HEK293 (cell line): ENCODE measurements around the gene CD74.
A peak's percentile ranks its signal among the peaks of the same experiment; 100 is the strongest.

ENCODE experiments used
- CTCF ChIA-PET: fragments of 350-600 bp; formaldehyde crosslinking; extraction: SDS; loops from one replicate; lab custom pipeline; 2021; ENCODE audit warnings: antibody characterized with exemption; lab: Yijun Ruan, JAX
- POLR2A ChIA-PET: fragments of 300-600 bp; formaldehyde crosslinking; extraction: SDS; loops from one replicate; lab custom pipeline; 2020; ENCODE audit warnings: antibody characterized with exemption, inconsistent platforms; lab: Yijun Ruan, JAX
- H3K27ac ChIP-seq: fragments of 200-500 bp; sonication (Bioruptor generic); 2 replicates; pipeline ENCODE4 v1.5.1; 2014; ENCODE audit warnings: low read depth, low read length, control low read depth, inconsistent platforms; ENCODE audit errors: extremely low read depth
- H3K36me3 ChIP-seq, 2 experiments: fragments of 200-500 bp in 1 of 2; sonication (Bioruptor generic) in 1 of 2; 1 replicate in 1 of 2; 2 replicates in 1 of 2; pipeline ENCODE4 v1.5.1; 2014 to 2017; ENCODE audit warnings: inconsistent platforms in 2 of 2, low read length in 2 of 2; ENCODE audit not compliant: control insufficient read depth in 2 of 2, insufficient read depth in 1 of 2
- H3K4me1 ChIP-seq: fragments of 200-500 bp; sonication (Bioruptor generic); 2 replicates; pipeline ENCODE4 v1.5.1; 2014; ENCODE audit warnings: mild to moderate bottlenecking, low read length, inconsistent platforms; ENCODE audit not compliant: control insufficient read depth, insufficient read depth
- H3K4me3 ChIP-seq: 2 replicates; pipeline ENCODE4 v1.5.1; 2011; ENCODE audit warnings: low read depth, mild to moderate bottlenecking, control low read depth, low read length, moderate library complexity
- H3K9me3 ChIP-seq: fragments of 200-500 bp; sonication (Bioruptor generic); 2 replicates; pipeline ENCODE4 v1.5.1; 2014; ENCODE audit warnings: low read depth, low read length, inconsistent platforms; ENCODE audit not compliant: control insufficient read depth, insufficient read depth
- BCL11B ChIP-seq: fragments of 450-650 bp; formaldehyde crosslinking; IDR thresholded peaks from 2 replicates; pipeline ENCODE4 v1.5.1; 2016; ENCODE audit warnings: low read depth, missing biosample characterization, missing genetic modification characterization
- GFI1B ChIP-seq: fragments of 450-650 bp; formaldehyde crosslinking; IDR thresholded peaks from 2 replicates; pipeline ENCODE4 v1.5.1; 2016; ENCODE audit warnings: missing biosample characterization, missing genetic modification characterization
- KLF9 ChIP-seq: fragments of 450-650 bp; formaldehyde crosslinking; IDR thresholded peaks from 2 replicates; pipeline ENCODE4 v1.5.1; 2016; ENCODE audit warnings: missing biosample characterization, missing genetic modification characterization, low read depth
- MEIS1 ChIP-seq: sonication (generic); formaldehyde crosslinking; IDR thresholded peaks from 2 replicates; pipeline ENCODE4 v1.8.1; 2022; ENCODE audit warnings: missing genetic modification reagents, mild to moderate bottlenecking, borderline replicate concordance
- PATZ1 ChIP-seq: fragments of 450-650 bp; formaldehyde crosslinking; IDR thresholded peaks from 2 replicates; pipeline ENCODE4 v1.5.1; 2016; ENCODE audit warnings: missing biosample characterization, missing genetic modification characterization
- PRDM10 ChIP-seq: fragments of 450-650 bp; formaldehyde crosslinking; IDR thresholded peaks from 2 replicates; pipeline ENCODE4 v1.5.1; 2016; ENCODE audit warnings: missing biosample characterization, missing genetic modification characterization
- RBAK ChIP-seq: fragments of 450-650 bp; formaldehyde crosslinking; IDR thresholded peaks from 2 replicates; pipeline ENCODE4 v1.5.1; 2016; ENCODE audit warnings: missing biosample characterization, missing genetic modification characterization
- ZFP37 ChIP-seq: fragments of 450-650 bp; formaldehyde crosslinking; IDR thresholded peaks from 2 replicates; pipeline ENCODE4 v1.5.1; 2016; ENCODE audit warnings: missing biosample characterization, missing genetic modification characterization
- ZNF138 ChIP-seq: fragments of 450-650 bp; formaldehyde crosslinking; IDR thresholded peaks from 2 replicates; pipeline ENCODE4 v1.5.1; 2016; ENCODE audit warnings: missing biosample characterization, missing genetic modification characterization, borderline replicate concordance
- ZNF423 ChIP-seq: fragments of 450-650 bp; formaldehyde crosslinking; IDR thresholded peaks from 2 replicates; pipeline ENCODE4 v1.5.1; 2016; ENCODE audit warnings: missing biosample characterization, missing genetic modification characterization
- ZNF433 ChIP-seq: fragments of 450-650 bp; formaldehyde crosslinking; IDR thresholded peaks from 2 replicates; pipeline ENCODE4 v1.5.1; 2016; ENCODE audit warnings: missing biosample characterization, missing genetic modification characterization, low read depth
- ZNF510 ChIP-seq: fragments of 450-650 bp; formaldehyde crosslinking; IDR thresholded peaks from 2 replicates; pipeline ENCODE4 v1.5.1; 2018; ENCODE audit warnings: mild to moderate bottlenecking, missing genetic modification characterization, missing biosample characterization; ENCODE audit not compliant: insufficient replicate concordance
- ZNF544 ChIP-seq: fragments of 450-650 bp; formaldehyde crosslinking; IDR thresholded peaks from 2 replicates; pipeline ENCODE4 v1.5.0; 2017; ENCODE audit warnings: missing biosample characterization, missing genetic modification characterization
- ZNF549 ChIP-seq: fragments of 450-650 bp; IDR thresholded peaks from 2 replicates; pipeline ENCODE4 v1.5.1; 2018; ENCODE audit warnings: missing biosample characterization, missing genetic modification characterization, mild to moderate bottlenecking, inconsistent platforms, moderate library complexity
- ZNF561 ChIP-seq: fragments of 450-650 bp; IDR thresholded peaks from 2 replicates; pipeline ENCODE4 v1.5.1; 2018; ENCODE audit warnings: missing biosample characterization, missing genetic modification characterization, borderline replicate concordance
- ZNF626 ChIP-seq: fragments of 450-650 bp; sonication (Bioruptor Pico); formaldehyde crosslinking; IDR thresholded peaks from 2 replicates; pipeline ENCODE4 v1.5.1; 2018; ENCODE audit warnings: missing biosample characterization, missing genetic modification characterization, inconsistent platforms
- ZSCAN23 ChIP-seq: fragments of 450-650 bp; formaldehyde crosslinking; IDR thresholded peaks from 2 replicates; pipeline ENCODE4 v1.5.1; 2016; ENCODE audit warnings: missing biosample characterization, missing genetic modification characterization
- ZSCAN5A ChIP-seq: fragments of 450-650 bp; formaldehyde crosslinking; IDR thresholded peaks from 2 replicates; pipeline ENCODE4 v1.5.1; 2016; ENCODE audit warnings: missing biosample characterization, missing genetic modification characterization
- TF ChIP-seq, protein P1 (sequence below): fragments of 450-650 bp; formaldehyde crosslinking; IDR thresholded peaks from 2 replicates; pipeline ENCODE4 v1.5.1; 2016; ENCODE audit warnings: missing biosample characterization, missing genetic modification characterization
- TF ChIP-seq, protein P2 (sequence below): fragments of 450-650 bp; IDR thresholded peaks from 2 replicates; pipeline ENCODE4 v1.5.1; 2018; ENCODE audit warnings: missing biosample characterization, missing genetic modification characterization
- TF ChIP-seq, protein P3 (sequence below): fragments of 450-650 bp; formaldehyde crosslinking; IDR thresholded peaks from 2 replicates; pipeline ENCODE4 v1.5.1; 2017; ENCODE audit warnings: missing biosample characterization, mild to moderate bottlenecking, missing genetic modification characterization, moderate library complexity

The CD74 gene

GRCh38 chr5:150358261-150359095 is 54.2 kb downstream of the CD74 start (continued):
- TF ChIP-seq, protein P1, sequence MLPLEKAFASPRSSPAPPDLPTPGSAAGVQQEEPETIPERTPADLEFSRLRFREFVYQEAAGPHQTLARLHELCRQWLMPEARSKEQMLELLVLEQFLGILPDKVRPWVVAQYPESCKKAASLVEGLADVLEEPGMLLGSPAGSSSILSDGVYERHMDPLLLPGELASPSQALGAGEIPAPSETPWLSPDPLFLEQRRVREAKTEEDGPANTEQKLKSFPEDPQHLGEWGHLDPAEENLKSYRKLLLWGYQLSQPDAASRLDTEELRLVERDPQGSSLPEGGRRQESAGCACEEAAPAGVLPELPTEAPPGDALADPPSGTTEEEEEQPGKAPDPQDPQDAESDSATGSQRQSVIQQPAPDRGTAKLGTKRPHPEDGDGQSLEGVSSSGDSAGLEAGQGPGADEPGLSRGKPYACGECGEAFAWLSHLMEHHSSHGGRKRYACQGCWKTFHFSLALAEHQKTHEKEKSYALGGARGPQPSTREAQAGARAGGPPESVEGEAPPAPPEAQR (tag by site-specific recombination): no peak
- TF ChIP-seq ZNF433 (no peak), ZNF561 (tag by site-specific recombination) (no peak), ZNF626 (no peak), GFI1B (tag by site-specific recombination) (no peak), ZNF549 (no peak), MEIS1 (CRISPR knock-in tag) (no peak), RBAK (tag by site-specific recombination) (no peak), ZFP37 (tag by site-specific recombination) (0 out of 2 replicates have a peak, but pooled peaks have one; percentile 22), ZSCAN5A (tag by site-specific recombination) (no peak), ZSCAN23 (tag by site-specific recombination) (no peak)
- TF ChIP-seq, protein P2, sequence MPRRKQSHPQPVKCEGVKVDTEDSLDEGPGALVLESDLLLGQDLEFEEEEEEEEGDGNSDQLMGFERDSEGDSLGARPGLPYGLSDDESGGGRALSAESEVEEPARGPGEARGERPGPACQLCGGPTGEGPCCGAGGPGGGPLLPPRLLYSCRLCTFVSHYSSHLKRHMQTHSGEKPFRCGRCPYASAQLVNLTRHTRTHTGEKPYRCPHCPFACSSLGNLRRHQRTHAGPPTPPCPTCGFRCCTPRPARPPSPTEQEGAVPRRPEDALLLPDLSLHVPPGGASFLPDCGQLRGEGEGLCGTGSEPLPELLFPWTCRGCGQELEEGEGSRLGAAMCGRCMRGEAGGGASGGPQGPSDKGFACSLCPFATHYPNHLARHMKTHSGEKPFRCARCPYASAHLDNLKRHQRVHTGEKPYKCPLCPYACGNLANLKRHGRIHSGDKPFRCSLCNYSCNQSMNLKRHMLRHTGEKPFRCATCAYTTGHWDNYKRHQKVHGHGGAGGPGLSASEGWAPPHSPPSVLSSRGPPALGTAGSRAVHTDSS (tag by site-specific recombination): no peak
- TF ChIP-seq, protein P3, sequence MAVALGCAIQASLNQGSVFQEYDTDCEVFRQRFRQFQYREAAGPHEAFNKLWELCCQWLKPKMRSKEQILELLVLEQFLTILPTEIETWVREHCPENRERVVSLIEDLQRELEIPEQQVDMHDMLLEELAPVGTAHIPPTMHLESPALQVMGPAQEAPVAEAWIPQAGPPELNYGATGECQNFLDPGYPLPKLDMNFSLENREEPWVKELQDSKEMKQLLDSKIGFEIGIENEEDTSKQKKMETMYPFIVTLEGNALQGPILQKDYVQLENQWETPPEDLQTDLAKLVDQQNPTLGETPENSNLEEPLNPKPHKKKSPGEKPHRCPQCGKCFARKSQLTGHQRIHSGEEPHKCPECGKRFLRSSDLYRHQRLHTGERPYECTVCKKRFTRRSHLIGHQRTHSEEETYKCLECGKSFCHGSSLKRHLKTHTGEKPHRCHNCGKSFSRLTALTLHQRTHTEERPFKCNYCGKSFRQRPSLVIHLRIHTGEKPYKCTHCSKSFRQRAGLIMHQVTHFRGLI (tag by site-specific recombination): no peak
- TF ChIP-seq, all 188 proteins: peak for 4

GRCh38 chr5:150357326-150358260 is 55.1 kb downstream of the CD74 start, which contains the start of gene TCOF1:
Gene TCOF1 (plus strand): TSS chr5:150357697. CDS start chr5:150357747, 50 bp downstream.
- ChIA-PET CTCF (interaction anchor here (0.8 to 1.2 kb wide), 2 partner anchors 78 to 462 kb away, joined by 3 to 4 read pairs; no protein-coding TSS in a partner anchor), POLR2A (interaction anchor here (0.5 to 1.5 kb wide), 5 partner anchors 9 to 397 kb away, joined by 3 to 5 read pairs (median 5); partner anchors contain the start of gene SLC26A2)
- Histone ChIP-seq H3K27ac (peak within 1 kb of the TSS; percentile 84), H3K36me3 (peaks cover 28 to 40% of the 10 kb centered on the region in 2 experiments), H3K4me3 (peak within 1 kb of the TSS; percentile 92), H3K4me1 (peaks cover 7% of the 10 kb centered on the region), H3K9me3 (no peaks in the 10 kb centered on the region)
- TF ChIP-seq ZNF510 (tag by site-specific recombination) (no peak), ZNF544 (no peak), ZNF423 (tag by site-specific recombination) (no peak), KLF9 (tag by site-specific recombination) (peak; percentile 66; the same call in 1 of the 2 replicates), PATZ1 (tag by site-specific recombination) (peak; percentile 75), BCL11B (no peak), PRDM10 (tag by site-specific recombination) (0 out of 2 replicates have a peak, but pooled peaks have one; percentile 17), ZNF138 (no peak)
